GM12872 (cell line): Measurements from ENCODE around the gene NMNAT2.

ENCODE experiments used
- CTCF ChIP-seq: IDR thresholded peaks from 3 replicates; pipeline ENCODE4 v1.5.1; 2011; ENCODE audit warnings: low read depth, mild to moderate bottlenecking, low read length, moderate library complexity; ENCODE audit not compliant: insufficient read depth

NMNAT2 gene

GRCh38 chr1:183310753-183311479 lies 107.3 kb downstream of the NMNAT2 start:
- TF ChIP-seq CTCF = no peak

GRCh38 chr1:183308719-183309118 lies 109.5 kb downstream of the NMNAT2 start:
- TF ChIP-seq CTCF = no peak

GRCh38 chr1:183306317-183307042 lies 111.7 kb downstream of the NMNAT2 start:
- TF ChIP-seq CTCF = peak; percentile 53

GRCh38 chr1:183304440-183305107 lies 113.6 kb downstream of the NMNAT2 start:
- no peak for TF ChIP-seq CTCF

- no peak for TF ChIP-seq CTCF
Observed at GRCh38 chr1:183303901-183304300, 114.3 kb downstream of the NMNAT2 start.

- TF ChIP-seq CTCF = no peak
Observed at GRCh38 chr1:183303323-183303645, 114.9 kb downstream of the NMNAT2 start.
